Pons (tissue), 1 donor: Measurements from ENCODE around the gene MRPS26.
"Not testable (repeated sequence)": the region's sequence is repeated elsewhere in the genome, so short reads cannot be mapped to it uniquely, and the experiment has no call there.

Experiments
- DNase-seq: peaks from one replicate; pipeline ENCODE4 v3.0.0-alpha.2; 2016; ENCODE audit warnings: low spot score

Gene MRPS26

DNA sequence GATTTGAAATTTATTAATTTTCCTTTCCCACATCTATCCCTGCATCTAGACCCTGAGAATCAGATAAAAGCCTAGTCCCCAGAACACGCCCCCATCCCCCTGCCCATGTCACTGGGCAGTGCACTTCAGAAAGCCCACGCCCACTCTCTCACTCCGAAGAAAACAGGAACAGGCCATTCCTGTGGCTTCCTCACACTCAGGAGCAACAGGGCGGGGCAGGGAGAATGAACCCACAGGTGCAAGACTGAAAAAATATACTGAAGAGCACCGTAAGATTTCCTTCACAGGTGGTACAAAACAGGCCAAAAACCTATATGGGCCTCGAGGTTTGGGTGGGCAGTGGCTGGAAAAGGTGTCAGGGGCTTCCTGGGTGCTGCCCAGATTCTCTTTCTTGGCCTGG, 29.0 kb downstream of the MRPS26 start:
- no peak for DNase-seq

DNA sequence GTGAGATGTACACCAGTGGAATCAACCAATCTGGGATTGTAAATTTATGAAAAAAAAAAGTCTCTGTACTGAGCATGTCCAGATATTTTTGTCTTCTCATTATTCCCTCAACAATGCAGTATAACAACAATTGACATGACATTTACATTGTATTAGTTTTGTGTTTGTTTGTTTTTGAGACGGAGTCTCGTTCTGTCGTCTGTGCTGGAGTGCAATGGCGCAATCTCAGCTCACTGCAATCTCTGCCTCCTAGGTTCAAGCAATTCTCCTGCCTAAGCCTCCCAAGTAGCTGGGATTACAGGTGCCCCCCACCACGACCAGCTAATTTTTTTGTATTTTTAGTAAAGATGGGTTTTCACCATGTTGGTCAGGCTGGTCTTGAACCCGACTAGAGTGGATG, 29.5 kb downstream of the MRPS26 start:
- DNase-seq: not testable (repeated sequence)

DNA sequence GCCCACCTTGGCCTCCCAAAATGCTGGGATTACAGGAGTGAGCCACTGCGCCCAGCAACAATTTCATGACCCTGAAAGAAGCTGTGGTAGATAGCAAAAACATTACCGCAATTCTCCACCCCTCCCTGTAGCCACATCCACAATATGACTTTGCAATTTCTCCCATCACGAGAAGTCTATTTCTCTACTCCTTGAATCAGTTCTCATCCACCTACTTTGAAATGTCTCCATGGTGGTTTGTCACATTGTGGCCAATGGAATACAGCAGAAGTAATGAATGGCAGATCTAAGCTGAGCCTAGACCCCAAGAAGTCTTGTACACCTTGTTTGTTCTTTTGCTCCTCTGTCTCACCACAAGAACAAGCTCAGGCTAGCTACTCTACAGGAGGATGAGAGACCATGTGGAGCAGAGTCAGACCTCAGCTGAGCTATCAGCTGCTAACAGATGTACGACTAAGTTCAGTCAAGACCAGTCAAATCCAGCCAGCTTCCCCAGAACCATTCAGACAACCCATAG, 31.8 kb downstream of the MRPS26 start:
- no peak for DNase-seq

DNA sequence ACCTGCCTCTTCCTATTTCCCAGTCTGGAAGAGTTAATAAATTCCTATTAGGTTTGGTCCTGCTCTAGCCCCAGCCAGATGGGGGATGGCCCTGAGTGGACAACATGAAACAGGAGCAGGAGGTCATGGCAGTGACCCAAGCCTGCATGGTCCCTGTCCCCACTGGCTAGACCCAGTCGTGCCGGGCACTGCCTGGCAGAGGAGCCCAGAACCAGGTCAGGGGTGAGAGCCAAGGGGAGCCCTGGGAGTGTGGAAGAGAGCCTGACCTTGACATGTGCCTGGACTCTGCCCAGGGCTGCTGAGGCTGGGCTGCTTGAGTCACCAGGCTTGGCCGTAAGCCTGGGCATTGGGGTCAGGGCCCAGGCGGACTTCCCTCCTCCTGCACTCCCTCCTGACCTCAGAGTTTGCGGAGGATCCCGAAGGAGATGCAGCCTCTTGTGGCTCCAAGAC, 35.1 kb downstream of the MRPS26 start:
- peak; percentile 15 for DNase-seq

DNA sequence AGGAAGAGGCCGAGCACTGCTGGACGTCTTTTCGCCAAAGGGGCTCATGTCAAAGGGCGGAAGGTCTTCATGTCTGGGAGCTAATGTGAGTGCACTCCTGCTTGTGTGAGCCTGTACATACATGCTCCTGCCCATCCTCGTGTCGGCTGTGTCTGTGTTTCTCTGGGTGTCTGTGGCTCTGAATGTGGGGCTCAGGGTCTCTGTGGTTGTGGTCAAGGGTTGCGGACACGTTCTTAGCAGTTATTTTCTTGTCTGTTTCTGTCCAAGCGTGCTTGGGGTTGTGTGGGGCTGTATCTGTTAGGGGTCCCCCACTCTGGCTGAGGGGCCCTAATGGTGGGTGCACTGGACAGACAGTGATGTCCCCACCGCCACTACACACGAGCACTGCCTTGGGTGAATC, 35.8 kb downstream of the MRPS26 start:
- no peak for DNase-seq

DNA sequence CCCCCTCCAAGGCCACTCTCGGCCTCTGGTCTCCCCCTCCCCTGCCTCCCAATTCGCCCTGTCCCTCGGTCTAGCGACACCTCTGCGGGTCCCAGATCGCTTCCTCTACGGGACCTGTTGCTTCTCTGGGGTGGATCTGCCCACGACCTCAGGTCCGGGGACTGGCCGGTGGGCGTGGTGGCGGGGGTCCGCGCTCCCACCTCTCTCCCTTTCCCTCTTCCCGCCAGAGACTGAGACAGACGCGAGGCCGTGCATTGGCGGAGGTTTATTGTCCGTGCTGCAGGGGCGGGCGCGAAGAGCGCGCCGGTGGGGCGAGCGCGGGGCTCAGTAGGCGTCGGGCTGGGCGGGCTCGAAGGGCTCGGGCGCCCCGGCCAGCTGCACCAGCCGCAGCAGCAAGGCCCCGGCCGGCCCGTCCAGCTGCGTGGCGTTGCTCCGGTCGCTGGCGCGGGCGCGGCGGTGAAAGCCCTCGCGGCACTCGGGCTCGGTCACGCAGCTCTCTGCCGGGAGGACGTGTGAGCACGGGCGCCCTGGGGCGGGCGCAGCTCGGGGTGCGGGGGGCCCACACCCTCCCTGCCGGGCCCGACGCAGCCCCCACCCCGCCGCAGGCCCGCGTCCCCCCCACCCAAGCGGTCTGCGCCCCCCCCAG, 36.6 kb downstream of the MRPS26 start:
- no peak for DNase-seq

DNA sequence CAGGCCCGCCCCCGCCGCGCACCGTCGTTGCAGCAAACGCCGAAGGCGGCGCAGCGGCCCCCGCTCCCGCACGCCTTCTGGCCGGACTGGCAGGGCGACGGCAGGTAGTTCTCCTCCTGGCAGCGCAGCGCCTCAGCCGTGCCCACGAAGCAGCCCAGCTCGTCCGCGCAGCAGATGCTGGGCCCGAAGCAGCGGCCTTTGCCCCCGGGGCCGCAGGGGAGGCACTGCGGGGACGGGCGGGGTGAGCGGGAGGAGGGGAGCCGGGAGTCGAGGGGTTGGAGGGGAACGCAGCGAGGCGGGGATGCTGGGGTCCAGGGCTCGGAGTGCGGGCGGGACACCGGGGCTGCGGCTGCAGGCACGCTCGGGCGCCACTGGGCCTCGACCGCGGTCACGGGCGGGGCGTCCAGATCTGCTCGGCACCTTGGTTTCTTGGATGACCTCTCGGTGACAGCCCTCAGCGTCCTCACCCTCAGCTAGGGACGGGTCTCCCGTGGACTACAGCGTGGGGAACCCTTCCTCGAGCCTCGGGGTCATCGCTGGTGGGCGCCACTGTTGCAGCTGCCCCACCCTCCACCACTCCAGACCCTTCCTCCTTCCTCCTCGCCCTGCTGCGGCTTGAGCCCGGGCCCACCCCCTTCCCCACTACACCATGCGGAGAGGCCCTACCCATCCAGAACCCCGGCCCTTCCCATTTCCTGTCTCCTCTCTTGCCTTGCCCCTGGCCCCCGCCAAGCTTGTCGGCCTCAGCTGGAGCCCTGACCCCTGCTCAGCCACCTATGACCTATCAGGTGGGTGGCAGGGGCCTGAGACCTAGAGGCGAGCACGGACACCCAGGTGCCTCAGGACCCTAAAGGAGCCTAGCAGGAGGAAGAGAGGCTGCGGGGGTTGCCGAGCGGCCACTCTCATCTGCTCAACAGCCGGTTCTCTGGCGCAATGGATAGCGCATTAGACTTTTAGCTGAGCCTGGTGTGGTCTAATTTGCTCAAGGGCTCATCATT, 37.4 kb downstream of the MRPS26 start:
- DNase-seq: no peak

DNA sequence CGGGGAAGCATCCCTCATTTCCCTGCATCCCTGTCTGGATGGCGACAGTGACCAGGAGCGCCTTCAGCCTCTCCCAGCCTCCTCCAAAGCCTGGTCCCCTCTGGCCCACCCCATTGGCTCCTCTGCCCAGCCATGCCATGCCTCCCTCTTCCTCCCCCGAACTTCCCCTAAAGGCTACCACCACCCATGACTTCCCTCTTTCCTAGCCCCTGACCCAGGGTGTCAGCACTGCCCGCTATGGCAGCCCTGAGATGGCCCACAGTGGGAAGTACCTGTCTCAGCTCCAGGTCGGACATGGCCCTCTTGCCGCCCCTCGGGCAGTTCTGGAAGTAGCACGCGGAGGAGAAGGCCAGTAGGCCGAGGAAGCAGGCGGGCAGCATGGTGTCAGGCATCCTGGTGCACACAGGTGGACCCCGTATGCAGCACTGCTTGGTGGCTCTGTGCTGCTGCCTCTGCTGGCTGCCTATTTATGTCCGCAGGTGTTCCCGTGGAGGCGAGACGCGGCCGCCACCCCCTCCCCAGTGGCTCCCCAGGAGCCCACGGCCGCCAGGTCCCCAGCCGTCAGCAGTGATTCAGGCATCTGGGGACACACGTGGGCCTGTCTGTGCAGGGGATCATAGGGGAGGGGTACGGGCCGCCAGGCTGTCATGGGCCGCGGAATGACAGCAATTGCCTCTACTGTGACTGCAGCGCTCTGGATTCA, 38.6 kb downstream of the MRPS26 start, which contains the start of gene AVP:
AVP (minus strand) TSS at position 442 of the 703 bp plus-strand sequence; CDS start at position 392, 50 bp downstream.
- DNase-seq: no peak

DNA sequence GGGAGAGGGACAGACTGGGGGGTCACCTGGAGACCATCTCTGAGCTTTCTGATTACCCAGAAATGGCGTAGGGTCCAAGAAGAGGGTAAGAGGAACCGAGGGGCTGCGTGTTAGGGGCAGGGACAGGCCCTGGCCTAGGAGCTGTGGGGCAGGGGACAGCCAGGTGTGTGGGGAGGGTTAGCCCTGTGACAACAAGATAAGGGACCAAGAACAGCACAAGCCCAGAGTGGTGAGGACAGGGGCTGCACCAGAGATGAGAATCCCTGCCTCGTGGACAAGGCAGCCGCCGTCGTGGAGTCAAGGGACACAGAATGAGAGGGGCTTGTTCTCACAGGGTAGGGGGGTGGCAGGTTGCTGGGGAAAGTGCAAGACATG, 39.1 kb downstream of the MRPS26 start:
- no peak for DNase-seq

DNA sequence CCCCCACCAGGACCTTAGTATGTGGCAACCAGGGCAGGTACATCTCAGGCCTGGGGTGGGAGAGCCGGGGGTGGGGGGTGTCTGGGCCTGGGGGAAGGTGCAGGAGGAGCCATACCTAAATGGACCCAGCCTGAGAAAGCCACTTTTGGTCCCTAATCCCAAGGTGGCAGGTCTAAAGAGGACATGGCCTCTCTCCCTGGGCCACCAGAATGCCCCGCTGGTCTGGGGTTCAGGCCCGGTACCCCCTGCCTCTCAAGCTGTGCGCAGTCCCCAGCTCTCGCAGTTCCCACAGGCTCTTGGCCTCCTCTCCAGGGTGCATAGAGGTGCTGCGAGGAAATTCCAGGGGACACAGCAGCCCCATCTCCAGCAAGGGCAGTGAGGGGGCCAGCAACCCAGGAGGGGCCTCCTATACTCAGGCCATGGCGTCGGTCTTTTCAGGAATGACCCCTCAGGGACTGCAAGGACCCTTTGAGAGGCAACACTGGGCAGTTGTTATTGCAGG, 39.8 kb downstream of the MRPS26 start:
- DNase-seq: no peak

DNA sequence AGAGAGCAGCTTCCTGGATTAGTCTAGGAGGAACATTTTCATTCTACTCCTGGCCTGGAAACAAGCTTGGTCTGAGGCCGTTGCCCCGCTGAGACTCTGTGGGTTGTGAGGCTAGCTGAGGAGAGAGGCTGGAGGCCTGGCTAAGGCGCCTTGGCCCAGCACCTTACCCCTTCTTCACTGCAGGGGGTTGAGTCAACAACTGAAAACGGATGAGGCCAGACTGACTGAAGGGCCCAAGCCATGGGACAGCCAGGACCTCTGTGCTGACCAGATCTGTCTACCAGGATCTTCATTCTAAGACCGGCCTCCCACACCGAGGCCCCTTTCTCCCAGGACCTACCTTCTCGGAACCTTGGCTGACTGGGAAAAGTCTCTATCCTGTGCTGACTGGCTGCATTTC, 42.2 kb downstream of the MRPS26 start:
- DNase-seq: no peak

DNA sequence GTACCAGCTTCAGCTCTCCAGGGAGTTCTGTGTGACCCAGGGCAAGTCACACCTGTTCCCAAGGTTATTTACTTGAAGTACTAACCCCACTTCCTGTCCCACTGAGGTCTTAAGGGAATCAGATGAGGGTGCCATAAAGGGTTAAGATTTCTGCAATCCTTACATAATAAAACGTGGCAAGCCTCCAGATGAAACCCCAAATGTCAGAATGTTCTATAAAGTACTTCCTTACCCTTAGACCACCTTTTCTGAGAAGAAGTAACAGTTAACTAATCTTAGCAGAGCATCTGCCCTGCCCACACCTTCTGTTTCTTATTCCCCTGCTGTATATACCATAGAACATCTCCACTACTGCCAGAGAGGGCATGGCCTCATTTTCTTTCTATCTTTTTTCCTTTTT, 44.7 kb downstream of the MRPS26 start:
- no peak for DNase-seq

DNA sequence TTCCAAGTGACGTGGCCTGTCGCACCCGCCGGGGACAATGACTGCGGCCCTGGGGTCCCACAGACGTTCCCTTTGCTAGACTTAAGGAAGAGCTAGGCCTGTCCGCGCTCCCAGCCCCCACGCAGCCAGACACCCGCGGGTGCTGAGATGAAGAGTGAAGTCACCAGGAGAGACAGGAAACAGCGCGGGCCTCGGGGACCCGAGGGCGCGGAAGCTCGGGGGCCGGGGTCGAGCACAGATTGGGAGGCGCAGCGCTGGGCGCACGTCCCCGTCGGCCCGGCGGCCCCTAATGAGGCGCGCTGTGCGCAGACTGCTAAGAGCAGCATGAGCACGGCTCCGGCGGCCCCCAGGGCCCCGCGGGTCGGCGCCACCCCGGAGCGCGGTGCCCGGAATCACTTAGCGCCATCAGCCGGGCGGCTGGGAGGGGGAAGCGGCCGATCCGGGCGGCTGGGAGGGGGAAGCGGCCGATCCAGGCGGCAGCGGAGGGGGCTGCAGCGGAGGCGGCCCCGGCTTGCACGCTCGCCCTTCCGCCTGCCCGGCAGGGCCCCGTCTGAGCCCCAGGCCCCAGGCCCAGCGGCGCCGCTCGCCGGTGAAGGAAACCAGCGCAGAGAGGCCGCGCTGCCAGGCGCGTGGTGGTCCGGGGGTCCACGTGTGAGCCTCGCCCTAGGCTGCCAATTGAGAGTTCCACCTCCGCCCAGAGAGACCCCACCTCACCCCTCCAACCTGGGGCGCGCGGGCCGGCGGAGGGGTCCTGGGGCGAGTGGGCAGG, 46.9 kb downstream of the MRPS26 start:
- DNase-seq: no peak

DNA sequence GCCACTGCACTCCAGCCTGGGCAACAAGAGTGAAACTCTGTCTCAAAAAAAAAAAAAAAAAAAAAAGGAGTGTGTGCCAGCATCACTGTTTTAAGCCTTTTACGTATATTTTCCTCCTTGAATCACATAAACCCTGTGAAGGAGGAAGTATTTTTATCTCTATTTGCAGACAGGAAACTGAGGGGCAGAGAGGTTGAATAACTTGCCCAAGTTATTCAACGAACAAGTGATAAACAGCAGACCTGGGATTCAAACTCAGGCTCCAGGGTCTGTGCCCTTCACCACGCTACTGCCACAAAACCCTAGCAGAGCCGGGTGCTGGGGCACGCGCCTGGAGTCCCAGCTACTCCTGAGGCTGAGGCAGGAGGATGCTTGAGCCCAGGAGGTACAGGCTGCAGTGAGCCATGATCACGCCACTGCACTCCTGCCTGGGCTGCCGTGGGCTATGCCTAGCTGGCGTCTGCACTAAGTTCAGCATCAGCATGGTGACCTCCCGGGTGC, 48.1 kb downstream of the MRPS26 start:
- DNase-seq: no peak

DNA sequence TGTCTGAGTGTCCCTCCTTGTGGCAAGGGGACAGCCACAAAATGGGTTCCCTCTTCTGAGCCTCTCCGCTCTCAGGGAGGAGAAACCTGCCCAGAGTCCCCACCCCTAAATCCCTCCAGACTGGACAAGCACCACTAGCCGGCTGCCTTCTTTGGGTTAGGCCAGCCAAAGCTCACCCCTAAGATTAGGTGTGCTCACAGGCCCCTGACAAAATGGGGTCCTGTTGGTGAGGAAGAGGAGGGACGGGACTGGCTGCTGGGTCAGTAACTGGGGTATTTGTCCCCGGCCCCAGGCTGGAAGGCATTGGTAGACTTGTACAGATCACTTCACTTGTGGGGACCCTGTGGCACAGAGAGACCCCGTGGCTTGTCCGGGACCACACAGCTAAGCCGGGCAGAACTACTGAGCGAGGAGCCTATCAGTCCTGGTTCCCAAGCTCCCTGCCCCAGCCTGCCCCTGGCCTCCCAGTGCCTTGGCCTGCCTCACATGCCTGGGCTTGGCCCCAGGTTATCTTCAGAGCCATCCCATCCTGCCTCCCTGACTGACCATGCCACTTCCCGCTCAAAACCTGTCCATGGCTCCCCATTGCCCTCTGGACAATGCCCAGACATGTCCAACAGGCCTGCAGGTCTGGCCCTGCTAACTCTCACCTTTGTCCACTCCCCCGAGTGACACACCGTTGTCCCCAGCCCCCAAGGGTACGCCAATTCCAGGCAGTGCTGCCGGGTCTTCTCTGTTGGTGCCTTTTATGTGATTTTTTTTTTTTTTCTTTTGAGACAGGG, 49.2 kb downstream of the MRPS26 start:
- DNase-seq: no peak
